ENCODE results near the gene ITPKB. TPM values are rescaled to one million over a fixed set of nuclear protein-coding genes. Genes with fewer than 3 reads are reported as not detected.
A peak's percentile ranks its signal among the peaks of the same experiment; 100 is the strongest.

ITPKB gene
- total and polyA plus RNA-seq, 8 donors, result 25.0 to 38.7 (median 32.6) TPM

GRCh38 chr1:226586650-226587422, 152.2 kb downstream of the ITPKB start:
- H3K4me1 ChIP-seq, result no peaks in the 10 kb centered on the region
- intact Hi-C loops (cut with DNase I), result no loop called here
- H3K27me3 ChIP-seq, result no peaks in the 10 kb centered on the region
- no peaks in the 10 kb centered on the region for H3K36me3 ChIP-seq
- no peak overlapping the region for H3K4me3 ChIP-seq
- DNase-seq (no peak), ATAC-seq (no peak)
- TF ChIP-seq, protein P1, sequence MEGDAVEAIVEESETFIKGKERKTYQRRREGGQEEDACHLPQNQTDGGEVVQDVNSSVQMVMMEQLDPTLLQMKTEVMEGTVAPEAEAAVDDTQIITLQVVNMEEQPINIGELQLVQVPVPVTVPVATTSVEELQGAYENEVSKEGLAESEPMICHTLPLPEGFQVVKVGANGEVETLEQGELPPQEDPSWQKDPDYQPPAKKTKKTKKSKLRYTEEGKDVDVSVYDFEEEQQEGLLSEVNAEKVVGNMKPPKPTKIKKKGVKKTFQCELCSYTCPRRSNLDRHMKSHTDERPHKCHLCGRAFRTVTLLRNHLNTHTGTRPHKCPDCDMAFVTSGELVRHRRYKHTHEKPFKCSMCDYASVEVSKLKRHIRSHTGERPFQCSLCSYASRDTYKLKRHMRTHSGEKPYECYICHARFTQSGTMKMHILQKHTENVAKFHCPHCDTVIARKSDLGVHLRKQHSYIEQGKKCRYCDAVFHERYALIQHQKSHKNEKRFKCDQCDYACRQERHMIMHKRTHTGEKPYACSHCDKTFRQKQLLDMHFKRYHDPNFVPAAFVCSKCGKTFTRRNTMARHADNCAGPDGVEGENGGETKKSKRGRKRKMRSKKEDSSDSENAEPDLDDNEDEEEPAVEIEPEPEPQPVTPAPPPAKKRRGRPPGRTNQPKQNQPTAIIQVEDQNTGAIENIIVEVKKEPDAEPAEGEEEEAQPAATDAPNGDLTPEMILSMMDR (IDR thresholded peaks at IDR 0.05), result no peak
- H3K9me3 ChIP-seq, result no peaks in the 10 kb centered on the region
- H3K27ac ChIP-seq, result no peak overlapping the region

GRCh38 chr1:226586116-226586515, 153.0 kb downstream of the ITPKB start:
- H3K4me1 ChIP-seq, result no peaks in the 10 kb centered on the region
- no peaks in the 10 kb centered on the region for H3K27me3 ChIP-seq

DNA sequence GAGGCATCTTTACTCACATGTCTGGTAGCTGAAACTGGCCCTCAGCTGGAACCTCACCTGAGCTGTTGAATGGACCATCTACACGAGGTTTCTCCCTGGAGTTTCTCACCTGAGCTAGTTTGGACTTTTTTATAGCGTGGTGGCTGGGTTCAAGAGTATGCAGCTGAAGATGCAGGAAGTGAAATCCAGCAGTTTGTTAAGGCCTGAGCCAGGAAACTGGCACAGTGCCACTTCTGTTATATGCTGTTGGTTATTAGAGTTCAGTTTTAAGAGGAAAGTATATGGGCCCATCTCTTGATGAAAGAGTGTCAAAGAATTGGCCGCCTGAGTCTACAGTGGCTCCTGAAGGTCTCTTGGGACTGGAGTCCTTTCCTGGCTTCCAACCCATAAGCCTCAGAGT, 154.9 kb downstream of the ITPKB start:
- intact Hi-C loops (cut with DNase I), result no loop called here
- DNase-seq (peak in 1 of 4 donors; percentile 26), ATAC-seq (no peak)
- TF ChIP-seq, protein P1 (IDR thresholded peaks at IDR 0.05), result no peak
- Histone ChIP-seq H3K36me3 (no peaks in the 10 kb centered on the region), H3K27me3 (no peaks in the 10 kb centered on the region), H3K27ac (no peak overlapping the region), H3K4me3 (no peak overlapping the region), H3K4me1 (no peaks in the 10 kb centered on the region), H3K9me3 (no peaks in the 10 kb centered on the region)

More at GRCh38 chr1:226586116-226586515, 153.0 kb downstream of the ITPKB start:
- no peak overlapping the region for H3K27ac ChIP-seq
- H3K36me3 ChIP-seq, result no peaks in the 10 kb centered on the region
- H3K9me3 ChIP-seq, result no peaks in the 10 kb centered on the region
- ATAC-seq (no peak), DNase-seq (no peak)
- no peak overlapping the region for H3K4me3 ChIP-seq
- TF ChIP-seq, protein P1 (IDR thresholded peaks at IDR 0.05), result no peak
- intact Hi-C loops (cut with DNase I), result no loop called here

GRCh38 chr1:226582966-226583365, 156.1 kb downstream of the ITPKB start:
- Histone ChIP-seq H3K27me3 (no peaks in the 10 kb centered on the region), H3K4me3 (no peak overlapping the region), H3K9me3 (no peaks in the 10 kb centered on the region), H3K36me3 (no peaks in the 10 kb centered on the region), H3K4me1 (no peaks in the 10 kb centered on the region), H3K27ac (no peak overlapping the region)
- ATAC-seq, result no peak
- DNase-seq, result no peak
- TF ChIP-seq, protein P1 (IDR thresholded peaks at IDR 0.05), result no peak
- intact Hi-C loops (cut with DNase I), result no loop called here

Other genes starting within 250 kb of the ITPKB start
- gene STUM, start 190.5 kb downstream of the ITPKB start, total RNA-seq, result under 1 TPM; 0.15 to 0.31 TPM
- gene STUM, start 190.5 kb downstream of the ITPKB start, polyA plus RNA-seq (ENCODE audit: insufficient read length in 6 of 6), result 1 to 10 TPM in 5 of 6 donors, under 1 TPM in 1; 1.00 to 2.1 (median 1.7) TPM
- gene PSEN2, start 131.3 kb upstream of the ITPKB start, total RNA-seq, result 10 to 100 TPM; 20.2 to 24.8 TPM
- gene PSEN2, start 131.3 kb upstream of the ITPKB start, polyA plus RNA-seq (ENCODE audit: insufficient read length in 6 of 6), result 10 to 100 TPM in 4 of 6 donors, 1 to 10 TPM in 2; 9.2 to 13.0 (median 11.0) TPM
- 10 to 100 TPM; 14.5 to 20.3 TPM for gene COQ8A, start 201.0 kb upstream of the ITPKB start, total RNA-seq
- 10 to 100 TPM; 26.6 to 41.5 (median 33.1) TPM for gene COQ8A, start 201.0 kb upstream of the ITPKB start, polyA plus RNA-seq (ENCODE audit: insufficient read length in 6 of 6)

All from left lung (tissue), 10 donors.